ENCODE results near the gene DOP1B. TPM values are rescaled to one million over a fixed set of nuclear protein-coding genes. Genes with fewer than 3 reads are reported as not detected.

Gene DOP1B
- total and polyA plus RNA-seq, 10 donors, result 2.9 to 29.2 (median 21.9) TPM

DNA sequence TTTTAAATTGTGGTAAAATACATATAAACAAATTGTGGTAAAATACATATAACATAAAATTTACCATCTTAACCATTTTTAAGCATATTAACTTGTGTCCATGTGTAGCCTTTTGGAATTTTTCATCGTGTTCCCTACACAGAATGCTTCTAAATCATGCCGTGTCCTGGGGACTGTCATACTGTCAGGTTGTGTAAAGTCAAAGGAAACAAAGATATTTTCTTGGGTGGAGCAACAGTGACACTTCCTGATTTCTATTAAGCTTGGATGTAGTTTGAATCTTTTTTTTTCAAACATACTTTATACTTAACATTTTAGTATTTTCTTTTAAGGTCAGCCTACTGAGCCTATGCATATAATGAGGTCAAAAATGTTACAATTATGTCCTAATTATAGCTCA is 32.3 kb downstream of the DOP1B start:
- peaks cover 8 to 50% (median 14%) of the 10 kb centered on the region in 6 donors for H3K4me1 ChIP-seq
- intact Hi-C loops (cut with DNase I; ENCODE audit: low total_unique reads), result no loop called here
- H3K36me3 ChIP-seq, result peaks cover 0 to 33% (median 0%) of the 10 kb centered on the region in 6 donors
- peak overlapping the region in 1 of 8 donors; percentile 40 for H3K27ac ChIP-seq
- WGBS, 5 donors, result 8 to 24% (median 11%) methylated on average over 2 of the region's 2 CpGs
- no peak for DNase-seq
- H3K9me3 ChIP-seq, result no peaks in the 10 kb centered on the region
- no peak overlapping the region for H3K4me3 ChIP-seq
- TF ChIP-seq, protein P1, sequence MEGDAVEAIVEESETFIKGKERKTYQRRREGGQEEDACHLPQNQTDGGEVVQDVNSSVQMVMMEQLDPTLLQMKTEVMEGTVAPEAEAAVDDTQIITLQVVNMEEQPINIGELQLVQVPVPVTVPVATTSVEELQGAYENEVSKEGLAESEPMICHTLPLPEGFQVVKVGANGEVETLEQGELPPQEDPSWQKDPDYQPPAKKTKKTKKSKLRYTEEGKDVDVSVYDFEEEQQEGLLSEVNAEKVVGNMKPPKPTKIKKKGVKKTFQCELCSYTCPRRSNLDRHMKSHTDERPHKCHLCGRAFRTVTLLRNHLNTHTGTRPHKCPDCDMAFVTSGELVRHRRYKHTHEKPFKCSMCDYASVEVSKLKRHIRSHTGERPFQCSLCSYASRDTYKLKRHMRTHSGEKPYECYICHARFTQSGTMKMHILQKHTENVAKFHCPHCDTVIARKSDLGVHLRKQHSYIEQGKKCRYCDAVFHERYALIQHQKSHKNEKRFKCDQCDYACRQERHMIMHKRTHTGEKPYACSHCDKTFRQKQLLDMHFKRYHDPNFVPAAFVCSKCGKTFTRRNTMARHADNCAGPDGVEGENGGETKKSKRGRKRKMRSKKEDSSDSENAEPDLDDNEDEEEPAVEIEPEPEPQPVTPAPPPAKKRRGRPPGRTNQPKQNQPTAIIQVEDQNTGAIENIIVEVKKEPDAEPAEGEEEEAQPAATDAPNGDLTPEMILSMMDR (IDR thresholded peaks at IDR 0.05 in 8 of 11, conservative IDR thresholded peaks at IDR 0.05 in 3 of 11), result no peak
- TF ChIP-seq POLR2A (IDR thresholded peaks at IDR 0.05), result no peak
- H3K27me3 ChIP-seq (replicated peaks in 1 of 7), result no peaks in the 10 kb centered on the region

DNA sequence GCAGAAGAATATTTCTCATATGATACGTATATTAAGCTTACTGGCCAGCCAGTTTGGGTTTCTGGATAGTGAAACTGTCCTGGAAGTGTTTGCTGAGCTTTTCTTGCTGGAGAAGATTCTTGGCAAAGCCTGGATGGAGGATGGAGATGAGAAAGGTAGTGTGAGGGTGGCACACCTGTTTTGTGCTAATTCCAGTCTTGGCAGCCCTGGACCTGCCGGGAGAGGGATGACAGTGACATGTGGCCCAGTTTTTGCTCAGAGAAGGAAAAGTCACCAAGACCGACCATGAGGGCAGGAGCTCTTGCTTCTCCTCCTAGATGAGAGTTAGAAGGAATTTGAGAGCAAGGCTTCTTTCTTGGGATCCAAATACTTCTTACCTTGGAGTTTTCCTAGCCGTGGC is 34.1 kb downstream of the DOP1B start:
- Histone ChIP-seq H3K4me1 (peaks cover 8 to 36% (median 14%) of the 10 kb centered on the region in 6 donors), H3K36me3 (peaks cover 0 to 25% (median 0%) of the 10 kb centered on the region in 6 donors), H3K27ac (no peak overlapping the region), H3K9me3 (no peaks in the 10 kb centered on the region), H3K4me3 (no peak overlapping the region), H3K27me3 (replicated peaks in 1 of 7) (no peaks in the 10 kb centered on the region)
- DNase-seq, result no peak
- 88 to 96% (median 94%) methylated on average over 4 of the region's 4 CpGs for WGBS, 5 donors
- intact Hi-C loops (cut with DNase I; ENCODE audit: low total_unique reads), result no loop called here
- TF ChIP-seq POLR2A (IDR thresholded peaks at IDR 0.05), result no peak
- TF ChIP-seq POLR2AphosphoS5 (IDR thresholded peaks at IDR 0.05), result no peak
- TF ChIP-seq, protein P1 (IDR thresholded peaks at IDR 0.05 in 8 of 11, conservative IDR thresholded peaks at IDR 0.05 in 3 of 11), result no peak

DNA sequence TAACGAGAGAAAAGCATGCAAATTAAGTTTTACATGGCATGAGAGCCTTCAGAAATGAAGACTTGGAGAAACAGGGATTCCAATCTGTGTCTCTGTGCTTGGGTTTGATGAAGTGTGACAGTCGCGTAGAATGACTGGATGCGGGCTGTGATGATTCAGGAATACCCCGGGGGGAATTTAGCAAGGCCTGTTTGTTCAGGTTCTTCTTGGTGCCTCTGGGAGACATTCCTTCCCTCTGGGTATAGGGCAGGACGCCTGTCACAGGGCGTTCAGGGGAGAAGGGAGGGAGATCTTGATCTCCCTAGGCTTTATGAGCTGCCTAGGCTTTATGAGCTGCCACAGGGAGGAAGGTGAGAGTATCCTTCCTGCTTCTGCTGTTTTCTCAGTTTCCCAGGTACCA is 36.6 kb downstream of the DOP1B start:
- intact Hi-C loops (cut with DNase I; ENCODE audit: low total_unique reads), result no loop called here
- DNase-seq, result no peak
- no peaks in the 10 kb centered on the region for H3K27me3 ChIP-seq (replicated peaks in 1 of 7)
- H3K4me1 ChIP-seq, result peaks cover 8 to 15% (median 12%) of the 10 kb centered on the region in 6 donors
- no peaks in the 10 kb centered on the region for H3K9me3 ChIP-seq
- peaks cover 0 to 15% (median 0%) of the 10 kb centered on the region in 6 donors for H3K36me3 ChIP-seq
- H3K27ac ChIP-seq, result no peak overlapping the region
- H3K4me3 ChIP-seq, result no peak overlapping the region
- TF ChIP-seq POLR2AphosphoS5 (IDR thresholded peaks at IDR 0.05) (no peak), POLR2A (IDR thresholded peaks at IDR 0.05) (no peak)
- TF ChIP-seq, protein P1 (IDR thresholded peaks at IDR 0.05 in 8 of 11, conservative IDR thresholded peaks at IDR 0.05 in 3 of 11), result no peak
- 84 to 99% (median 93%) methylated on average over 7 of the region's 7 CpGs for WGBS, 5 donors

DNA sequence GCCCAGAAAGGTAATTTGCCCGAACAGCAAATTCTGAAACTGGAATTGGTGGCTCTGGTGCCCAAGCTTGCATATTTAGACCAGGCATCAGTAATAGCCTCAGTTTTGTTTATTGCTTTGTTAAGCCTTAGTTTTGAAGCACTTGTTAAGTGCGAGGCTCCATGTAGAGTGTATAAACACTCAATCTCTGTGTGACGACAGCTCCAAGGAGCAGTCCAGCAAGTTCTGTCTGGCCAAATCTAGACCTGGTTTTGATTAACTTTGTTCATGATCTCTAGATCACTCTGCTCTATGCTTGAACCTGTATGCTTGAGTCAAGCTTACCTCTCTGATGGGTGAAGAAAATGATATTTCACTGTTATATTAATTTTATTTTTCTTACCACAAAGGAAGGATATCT is 37.4 kb downstream of the DOP1B start:
- WGBS, 5 donors, result 86 to 97% (median 92%) methylated on average over 3 of the region's 3 CpGs
- TF ChIP-seq, protein P1 (IDR thresholded peaks at IDR 0.05 in 8 of 11, conservative IDR thresholded peaks at IDR 0.05 in 3 of 11), result no peak
- no peak for TF ChIP-seq POLR2A (IDR thresholded peaks at IDR 0.05)
- TF ChIP-seq POLR2AphosphoS5 (IDR thresholded peaks at IDR 0.05), result no peak
- Histone ChIP-seq H3K9me3 (no peaks in the 10 kb centered on the region), H3K27ac (no peak overlapping the region), H3K36me3 (peaks cover 0 to 20% (median 5%) of the 10 kb centered on the region in 6 donors), H3K4me1 (peaks cover 0 to 6% (median 5%) of the 10 kb centered on the region in 6 donors), H3K27me3 (replicated peaks in 1 of 7) (no peaks in the 10 kb centered on the region), H3K4me3 (no peak overlapping the region)
- intact Hi-C loops (cut with DNase I; ENCODE audit: low total_unique reads), result no loop called here
- DNase-seq, result no peak

All from spleen (tissue), 11 donors.